ENCODE results near the gene DZANK1.

GRCh38 chr20:18456600-18456999, 10.2 kb downstream of the DZANK1 start:
- TF ChIP-seq CTCF (IDR thresholded peaks at IDR 0.05; ENCODE audit: low read depth, low read length) = no peak
- TF ChIP-seq EZH2phosphoT487 (IDR thresholded peaks at IDR 0.05; ENCODE audit: low read depth) = no peak

Measured in OCI-LY3 (cell line).